ENCODE results near the gene BLM. TPM values are rescaled to one million over a fixed set of nuclear protein-coding genes. Genes with fewer than 3 reads are reported as not detected.

The BLM gene
- total and polyA plus RNA-seq, 7 donors: 0.27 to 15.6 (median 1.7) TPM

- WGBS, 3 donors: 77 to 84% (median 79%) methylated on average over 4 of the region's 4 CpGs
- Histone ChIP-seq H3K4me3 (no peak overlapping the region), H3K36me3 (ENCODE audit: insufficient read depth in 1 of 2, low read depth in 1 of 2) (no peaks in the 10 kb centered on the region), H3K4me1 (no peaks in the 10 kb centered on the region), H3K27ac (no peak overlapping the region), H3K9me3 (peaks cover 4% of the 10 kb centered on the region), H3K27me3 (ENCODE audit: insufficient read depth in 3 of 3, low read length in 2 of 3) (no peaks in the 10 kb centered on the region)
- no peak for ATAC-seq
- intact Hi-C loops (cut with DNase I): loop anchor here in 1 of 2 donors (2.0 kb wide), 1 partner anchor 43 kb away; no protein-coding TSS in a partner anchor
- no peak for DNase-seq
- TF ChIP-seq, protein P1, sequence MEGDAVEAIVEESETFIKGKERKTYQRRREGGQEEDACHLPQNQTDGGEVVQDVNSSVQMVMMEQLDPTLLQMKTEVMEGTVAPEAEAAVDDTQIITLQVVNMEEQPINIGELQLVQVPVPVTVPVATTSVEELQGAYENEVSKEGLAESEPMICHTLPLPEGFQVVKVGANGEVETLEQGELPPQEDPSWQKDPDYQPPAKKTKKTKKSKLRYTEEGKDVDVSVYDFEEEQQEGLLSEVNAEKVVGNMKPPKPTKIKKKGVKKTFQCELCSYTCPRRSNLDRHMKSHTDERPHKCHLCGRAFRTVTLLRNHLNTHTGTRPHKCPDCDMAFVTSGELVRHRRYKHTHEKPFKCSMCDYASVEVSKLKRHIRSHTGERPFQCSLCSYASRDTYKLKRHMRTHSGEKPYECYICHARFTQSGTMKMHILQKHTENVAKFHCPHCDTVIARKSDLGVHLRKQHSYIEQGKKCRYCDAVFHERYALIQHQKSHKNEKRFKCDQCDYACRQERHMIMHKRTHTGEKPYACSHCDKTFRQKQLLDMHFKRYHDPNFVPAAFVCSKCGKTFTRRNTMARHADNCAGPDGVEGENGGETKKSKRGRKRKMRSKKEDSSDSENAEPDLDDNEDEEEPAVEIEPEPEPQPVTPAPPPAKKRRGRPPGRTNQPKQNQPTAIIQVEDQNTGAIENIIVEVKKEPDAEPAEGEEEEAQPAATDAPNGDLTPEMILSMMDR (IDR thresholded peaks at IDR 0.05): no peak
Measured at GRCh38 chr15:90691982-90692773, 25.0 kb upstream of the BLM start.

GRCh38 chr15:90694987-90695386 is 22.2 kb upstream of the BLM start:
- no peaks in the 10 kb centered on the region for H3K27me3 ChIP-seq (ENCODE audit: insufficient read depth in 3 of 3, low read length in 2 of 3)
- intact Hi-C loops (cut with DNase I): loop anchor here in 1 of 2 donors (5.0 kb wide), 1 partner anchor 192 kb away; no protein-coding TSS in a partner anchor
- H3K36me3 ChIP-seq (ENCODE audit: insufficient read depth in 1 of 2, low read depth in 1 of 2): no peaks in the 10 kb centered on the region
- TF ChIP-seq, protein P1 (IDR thresholded peaks at IDR 0.05): no peak
- H3K9me3 ChIP-seq: no peaks in the 10 kb centered on the region
- no peak overlapping the region for H3K27ac ChIP-seq
- ATAC-seq (no peak), DNase-seq (no peak)
- H3K4me3 ChIP-seq: no peak overlapping the region
- H3K4me1 ChIP-seq: no peaks in the 10 kb centered on the region

DNA sequence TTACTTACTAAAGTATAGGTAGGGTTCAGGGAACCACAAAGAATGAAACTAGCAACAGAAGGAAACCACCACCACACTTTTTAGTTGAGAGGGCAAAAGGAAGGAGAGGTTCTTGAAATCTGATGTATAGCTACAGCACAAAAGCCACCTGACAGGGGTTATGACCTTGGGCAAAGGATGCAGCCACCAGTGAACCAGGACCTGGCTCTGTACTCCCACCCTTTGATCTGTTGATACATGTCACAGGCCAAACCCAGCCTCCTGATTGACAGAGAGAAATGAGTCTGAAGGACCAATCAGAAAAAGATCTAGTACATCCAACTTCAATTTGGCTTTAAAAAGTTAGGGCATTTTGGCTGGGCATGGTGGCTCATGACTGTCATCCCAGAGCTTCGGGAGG is 20.0 kb upstream of the BLM start:
- TF ChIP-seq, protein P1 (IDR thresholded peaks at IDR 0.05): no peak
- 93 to 100% (median 100%) methylated on average over 1 of the region's 1 CpG for WGBS, 3 donors
- intact Hi-C loops (cut with DNase I): loop anchor here in 1 of 2 donors (5.0 kb wide), 1 partner anchor 190 kb away; no protein-coding TSS in a partner anchor
- DNase-seq (no peak), ATAC-seq (no peak)
- H3K4me1 ChIP-seq: no peaks in the 10 kb centered on the region
- no peaks in the 10 kb centered on the region for H3K9me3 ChIP-seq
- no peak overlapping the region for H3K27ac ChIP-seq
- no peaks in the 10 kb centered on the region for H3K36me3 ChIP-seq (ENCODE audit: insufficient read depth in 1 of 2, low read depth in 1 of 2)
- H3K27me3 ChIP-seq (ENCODE audit: insufficient read depth in 3 of 3, low read length in 2 of 3): no peaks in the 10 kb centered on the region
- H3K4me3 ChIP-seq: no peak overlapping the region

DNA sequence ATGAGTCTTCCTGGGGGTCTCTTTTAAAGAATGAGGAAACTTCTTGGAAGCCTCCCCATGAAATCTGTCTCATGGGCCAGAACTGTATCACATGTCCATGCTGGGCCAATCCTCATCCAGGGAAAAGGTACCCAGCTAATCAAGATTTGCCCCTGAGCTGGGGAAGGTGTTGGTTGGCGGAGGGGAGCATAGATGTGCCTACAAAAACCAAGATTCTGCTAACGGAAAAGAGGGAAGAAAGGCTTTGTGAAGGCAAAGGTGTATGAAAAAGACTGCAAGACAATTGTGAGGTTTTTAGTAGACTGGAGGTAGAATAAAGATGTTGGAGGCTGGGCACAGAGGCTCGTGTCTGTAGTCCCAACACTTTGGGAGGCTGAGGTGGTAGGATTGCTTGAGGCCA is 18.5 kb upstream of the BLM start:
- H3K27me3 ChIP-seq (ENCODE audit: insufficient read depth in 3 of 3, low read length in 2 of 3): no peaks in the 10 kb centered on the region
- TF ChIP-seq, protein P1 (IDR thresholded peaks at IDR 0.05): no peak
- 93 to 98% (median 98%) methylated on average over 3 of the region's 3 CpGs for whole genome bisulfite sequencing, 3 donors
- intact Hi-C loops (cut with DNase I): loop anchor here in 1 of 2 donors (5.0 kb wide), 1 partner anchor 189 kb away; no protein-coding TSS in a partner anchor
- H3K9me3 ChIP-seq: no peaks in the 10 kb centered on the region
- H3K27ac ChIP-seq: no peak overlapping the region
- no peak overlapping the region for H3K4me3 ChIP-seq
- DNase-seq (no peak), ATAC-seq (no peak)
- no peaks in the 10 kb centered on the region for H3K4me1 ChIP-seq
- no peaks in the 10 kb centered on the region for H3K36me3 ChIP-seq (ENCODE audit: insufficient read depth in 1 of 2, low read depth in 1 of 2)

Measured in psoas muscle (tissue), 8 donors.